Transverse colon (tissue), 4 donors: ENCODE results near the gene CDC14A. TPM values are rescaled to one million over a fixed set of nuclear protein-coding genes. Genes with fewer than 3 reads are reported as not detected.

ENCODE experiments used
- DNase-seq: peaks from one replicate; pipeline ENCODE4 v3.0.0-alpha.2; 2019
- H3K27ac ChIP-seq, 4 donors: fragments of 200-600 bp; sonication (generic); 2 replicates each; pipeline ENCODE4 v1.5.1; 2016 to 2018; ENCODE audit warnings: inconsistent platforms in 4 of 4
- H3K27me3 ChIP-seq: fragments of 200-600 bp; sonication (generic); 2 replicates; pipeline ENCODE4 v1.5.1; 2017; ENCODE audit warnings: inconsistent platforms
- H3K36me3 ChIP-seq, 4 donors: fragments of 200-600 bp; sonication (generic); 2 replicates each; pipeline ENCODE4 v1.5.1; 2017 to 2019; ENCODE audit warnings: inconsistent platforms in 4 of 4
- H3K4me1 ChIP-seq, 4 donors: fragments of 200-600 bp; sonication (generic); 2 replicates each; pipeline ENCODE4 v1.5.1; 2017 to 2020; ENCODE audit warnings: inconsistent platforms in 4 of 4
- H3K4me3 ChIP-seq, 4 donors: fragments of 200-600 bp; sonication (generic); 1 replicate in 1 of 4; 2 replicates in 3 of 4; pipeline versions ENCODE4 v1.5.1 to v1.6.1; 2017 to 2019; ENCODE audit warnings: inconsistent platforms in 4 of 4
- H3K9me3 ChIP-seq, 2 donors: fragments of 200-600 bp; sonication (generic); 2 replicates each; pipeline ENCODE4 v1.5.1; 2017 to 2019; ENCODE audit warnings: inconsistent platforms in 2 of 2
- EP300 ChIP-seq: sonication (generic); formaldehyde crosslinking; IDR thresholded peaks from one replicate; pipeline ENCODE4 v1.6.1; 2017; ENCODE audit warnings: antibody characterized with exemption, low read depth
- POLR2A ChIP-seq: fragments of 450-650 bp; IDR thresholded peaks from one replicate; pipeline ENCODE4 v1.6.1; 2016; ENCODE audit warnings: antibody characterized with exemption, mild to moderate bottlenecking, moderate library complexity
- POLR2AphosphoS5 ChIP-seq, 3 donors: sonication (generic); formaldehyde crosslinking; IDR thresholded peaks; one replicate each; pipeline ENCODE4 v1.6.1; 2016; ENCODE audit warnings: antibody characterized with exemption in 3 of 3
- WGBS, 2 donors: methylation state at CpG; one replicate each; pipeline ENCODE4 v1.1.5; 2018; ENCODE audit warnings: low coverage in 1 of 2; 5-methylcytosine and 5-hydroxymethylcytosine counted together
- in situ Hi-C, 4 donors: fragments of 200-750 bp; cut with MboI; loops; one replicate each; pipeline versions ENCODE4 v1.15.0 to v1.15.1; 2017; ENCODE audit warnings: low sequenced_read_pairs in 3 of 4, low pct_ligation_motif_present in 1 of 4, low pct_unique_long_range_greater_than_20kb in 1 of 4
- intact Hi-C: fragments of 100-400 bp; cut with DNase I; formaldehyde crosslinking; loops from one replicate; pipeline ENCODE4 v1.15.1; 2023; ENCODE audit warnings: low total_unique reads
- total RNA-seq, 4 donors: library from RNA; depleted of rRNA; stranded (reverse); fragments of >200 nt; gene quantifications; one replicate each; pipeline ENCODE4 v1.1.0, GENCODE V29; 2016
- TF ChIP-seq, protein P1 (sequence below), 5 experiments: fragments of 200-600 bp in 3 of 5; fragments of 450-650 bp in 2 of 5; sonication (generic) in 3 of 5; IDR thresholded peaks; 1 replicate in 2 of 5; 2 replicates in 3 of 5; pipeline ENCODE4 v1.5.1; 2016 to 2017; ENCODE audit warnings: antibody characterized with exemption in 5 of 5, inconsistent platforms in 3 of 5, mild to moderate bottlenecking in 2 of 5, moderate library complexity in 1 of 5

CDC14A gene
- total RNA-seq, 4 donors from 2014 or later: 8.0 to 68.6 (median 48.5) TPM

DNA sequence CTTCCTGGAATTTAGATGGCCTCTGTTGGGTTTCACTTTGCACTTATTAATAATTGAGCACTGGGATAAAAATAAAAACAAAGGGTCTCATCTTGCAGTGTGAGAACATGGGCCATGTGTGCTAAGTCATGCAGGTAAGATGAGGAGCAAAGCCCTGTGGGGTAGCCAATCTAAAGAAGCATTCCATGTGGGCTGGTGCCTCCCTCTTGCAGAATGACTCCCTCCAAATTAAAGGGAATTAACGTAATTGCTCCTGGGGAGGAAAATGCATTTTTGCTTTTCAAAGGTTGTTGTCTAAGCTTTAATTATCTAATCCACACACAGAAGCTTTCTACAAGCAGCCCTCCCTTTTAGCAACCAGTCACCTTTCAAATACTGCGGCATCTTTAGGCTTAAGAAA lies 69.8 kb downstream of the CDC14A start:
- in situ Hi-C loops (no loop called here), intact Hi-C loops (no loop called here)
- no peak for DNase-seq
- TF ChIP-seq POLR2AphosphoS5 (IDR thresholded peaks at IDR 0.05) (no peak), EP300 (no peak), POLR2A (no peak)
- TF ChIP-seq, protein P1, sequence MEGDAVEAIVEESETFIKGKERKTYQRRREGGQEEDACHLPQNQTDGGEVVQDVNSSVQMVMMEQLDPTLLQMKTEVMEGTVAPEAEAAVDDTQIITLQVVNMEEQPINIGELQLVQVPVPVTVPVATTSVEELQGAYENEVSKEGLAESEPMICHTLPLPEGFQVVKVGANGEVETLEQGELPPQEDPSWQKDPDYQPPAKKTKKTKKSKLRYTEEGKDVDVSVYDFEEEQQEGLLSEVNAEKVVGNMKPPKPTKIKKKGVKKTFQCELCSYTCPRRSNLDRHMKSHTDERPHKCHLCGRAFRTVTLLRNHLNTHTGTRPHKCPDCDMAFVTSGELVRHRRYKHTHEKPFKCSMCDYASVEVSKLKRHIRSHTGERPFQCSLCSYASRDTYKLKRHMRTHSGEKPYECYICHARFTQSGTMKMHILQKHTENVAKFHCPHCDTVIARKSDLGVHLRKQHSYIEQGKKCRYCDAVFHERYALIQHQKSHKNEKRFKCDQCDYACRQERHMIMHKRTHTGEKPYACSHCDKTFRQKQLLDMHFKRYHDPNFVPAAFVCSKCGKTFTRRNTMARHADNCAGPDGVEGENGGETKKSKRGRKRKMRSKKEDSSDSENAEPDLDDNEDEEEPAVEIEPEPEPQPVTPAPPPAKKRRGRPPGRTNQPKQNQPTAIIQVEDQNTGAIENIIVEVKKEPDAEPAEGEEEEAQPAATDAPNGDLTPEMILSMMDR (IDR thresholded peaks at IDR 0.05): no peak
- no peaks in the 10 kb centered on the region for H3K36me3 ChIP-seq
- H3K9me3 ChIP-seq: no peaks in the 10 kb centered on the region
- H3K27ac ChIP-seq: no peak overlapping the region
- 95 to 100% methylated on average over 2 of the region's 2 CpGs for WGBS, 2 donors
- no peaks in the 10 kb centered on the region for H3K27me3 ChIP-seq
- no peak overlapping the region for H3K4me3 ChIP-seq
- no peaks in the 10 kb centered on the region for H3K4me1 ChIP-seq

DNA sequence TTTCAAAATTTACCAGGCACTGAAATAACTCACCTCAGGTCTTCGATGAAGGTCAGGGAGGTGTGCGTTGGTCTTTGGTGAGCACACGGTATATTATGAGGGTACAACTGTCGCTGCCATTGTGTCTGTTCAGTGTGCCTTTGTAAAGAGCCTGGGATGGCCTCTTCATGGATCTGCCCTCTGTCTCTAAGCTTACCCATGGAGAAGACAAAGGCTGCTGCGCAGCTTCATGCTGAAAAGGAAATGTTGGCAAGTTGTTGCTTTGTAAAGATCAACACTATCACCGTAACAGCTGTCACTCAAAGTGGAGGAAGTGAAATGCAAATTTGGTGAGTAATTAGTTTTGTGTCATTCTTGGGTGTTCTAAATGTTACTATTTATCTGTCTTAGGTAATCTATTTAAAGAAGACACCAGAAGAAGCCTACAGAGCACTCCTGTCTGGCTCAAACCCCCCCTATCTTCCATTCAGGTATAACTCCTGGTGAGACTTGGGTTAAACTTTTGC lies 71.6 kb downstream of the CDC14A start:
- H3K27me3 ChIP-seq: no peaks in the 10 kb centered on the region
- intact Hi-C loops (no loop called here), in situ Hi-C loops (no loop called here)
- no peaks in the 10 kb centered on the region for H3K9me3 ChIP-seq
- no peak overlapping the region for H3K27ac ChIP-seq
- no peaks in the 10 kb centered on the region for H3K4me1 ChIP-seq
- H3K4me3 ChIP-seq: no peak overlapping the region
- no peaks in the 10 kb centered on the region for H3K36me3 ChIP-seq
- TF ChIP-seq, protein P1 (IDR thresholded peaks at IDR 0.05): no peak
- no peak for TF ChIP-seq POLR2A
- TF ChIP-seq POLR2AphosphoS5 (IDR thresholded peaks at IDR 0.05): no peak
- TF ChIP-seq EP300: no peak
- WGBS, 2 donors: 76% methylated on average over 6 of the region's 6 CpGs; no CpG with 5 or more reads in 1 of the 2 donors
- DNase-seq: no peak

DNA sequence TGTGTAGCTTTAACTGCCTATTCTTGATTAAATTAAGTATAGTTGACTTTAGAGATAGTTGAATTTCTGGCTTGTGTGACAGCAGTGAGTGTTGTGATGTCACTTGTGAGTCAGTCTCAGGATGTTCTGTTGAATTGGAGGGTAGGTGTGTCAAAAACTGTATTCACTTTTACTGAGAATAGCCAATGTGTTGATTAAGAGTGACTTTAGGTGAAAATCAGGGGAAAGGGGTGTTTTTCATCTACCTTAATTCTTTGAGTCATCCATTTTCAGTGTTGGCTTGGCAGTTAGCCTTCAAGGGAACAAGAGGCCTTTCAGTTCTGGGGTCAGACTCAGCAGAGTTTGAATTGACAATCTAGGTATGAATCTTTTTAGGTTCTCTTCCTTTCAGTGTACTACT lies 75.9 kb downstream of the CDC14A start:
- intact Hi-C loops (no loop called here), in situ Hi-C loops (no loop called here)
- no peak for DNase-seq
- no peak overlapping the region for H3K4me3 ChIP-seq
- no peaks in the 10 kb centered on the region for H3K36me3 ChIP-seq
- no peaks in the 10 kb centered on the region for H3K27me3 ChIP-seq
- no peaks in the 10 kb centered on the region for H3K9me3 ChIP-seq
- TF ChIP-seq, protein P1 (IDR thresholded peaks at IDR 0.05): no peak
- TF ChIP-seq POLR2AphosphoS5 (IDR thresholded peaks at IDR 0.05): no peak
- TF ChIP-seq EP300: no peak
- TF ChIP-seq POLR2A: no peak
- no peak overlapping the region for H3K27ac ChIP-seq
- peaks cover 0 to 18% (median 6%) of the 10 kb centered on the region in 4 donors for H3K4me1 ChIP-seq

DNA sequence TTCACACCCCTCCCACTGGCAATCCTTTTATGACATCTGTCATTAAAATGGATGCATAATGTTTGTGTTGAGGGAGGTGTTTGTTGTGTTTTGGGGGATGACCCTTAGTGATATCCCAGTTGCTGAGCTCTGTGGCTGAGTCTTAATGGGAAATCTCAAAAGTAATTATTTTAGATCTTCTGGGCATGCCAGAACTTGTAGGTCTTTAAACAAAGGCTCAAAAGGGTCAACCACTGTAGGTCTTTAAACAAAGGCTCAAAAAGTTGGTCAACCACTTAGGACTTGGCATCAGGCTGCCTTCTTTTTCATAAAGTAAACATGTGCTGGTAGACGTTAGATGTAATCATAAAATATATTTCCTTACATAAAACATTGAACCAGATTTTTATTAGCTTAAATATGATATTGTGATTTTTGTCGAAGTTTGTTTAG lies 78.0 kb downstream of the CDC14A start:
- H3K9me3 ChIP-seq: no peaks in the 10 kb centered on the region
- no peak overlapping the region for H3K4me3 ChIP-seq
- H3K27ac ChIP-seq: no peak overlapping the region
- TF ChIP-seq, protein P1 (IDR thresholded peaks at IDR 0.05): no peak
- TF ChIP-seq EP300 (no peak), POLR2A (no peak), POLR2AphosphoS5 (IDR thresholded peaks at IDR 0.05) (no peak)
- WGBS, 2 donors: 23 to 34% methylated on average over 2 of the region's 2 CpGs
- DNase-seq: no peak
- no peaks in the 10 kb centered on the region for H3K36me3 ChIP-seq
- intact Hi-C loops (no loop called here), in situ Hi-C loops (no loop called here)
- peaks cover 0 to 26% (median 9%) of the 10 kb centered on the region in 4 donors for H3K4me1 ChIP-seq
- H3K27me3 ChIP-seq: no peaks in the 10 kb centered on the region
